HCT116 (cell line): ENCODE measurements around the gene PPP2R2D. TPM values are rescaled to one million over a fixed set of nuclear protein-coding genes. Genes with fewer than 3 reads are reported as not detected.

Experiments used
- ATAC-seq: fragments of 200-7000 bp; cut with Tn5 transposase; 2 replicates; pipeline ENCODE4 v1.9.1; 2020; ENCODE audit warnings: mild to moderate bottlenecking, moderate library complexity
- BruUV-seq: library from RNA; stranded (reverse); fragments of 400-500 nt; replicated peaks from 2 replicates; lab custom pipeline; 2021; lab: Mats Ljungman, UMichigan
- CTCF ChIA-PET: fragments of 300-600 bp; sonication (Branson Sonifier 250); formaldehyde crosslinking; loops from one replicate; lab custom pipeline; 2021; ENCODE audit warnings: antibody characterized with exemption; lab: Charles Lee
- POLR2A ChIA-PET: fragments of 300-600, 350-600 bp; sonication (Branson Sonifier 250); formaldehyde crosslinking; loops from one replicate; lab custom pipeline; 2021; ENCODE audit warnings: antibody characterized with exemption; lab: Charles Lee
- RAD21 ChIA-PET, 2 experiments: fragments of 300-600 bp; sonication (Branson Sonifier 250); formaldehyde crosslinking; loops; one replicate each; lab custom pipeline; 2023; ENCODE audit warnings: low total read pairs in 2 of 2; ENCODE audit not compliant: uncharacterized antibody in 2 of 2, unreplicated experiment in 2 of 2, low non-redundant PET in 1 of 2; lab: Charles Lee
- DNase-seq: peaks from one replicate; pipeline ENCODE4 v3.0.0-alpha.2; 2010; ENCODE audit warnings: low read depth, low spot score
- H2AFZ ChIP-seq: fragments of 200-600 bp; shearing (Covaris generic), sonication (generic); 2 replicates; pipeline ENCODE4 v1.6.1; 2017; ENCODE audit warnings: low read depth, mixed run types, mixed read lengths, antibody characterized with exemption, low read length; ENCODE audit not compliant: poor library complexity, severe bottlenecking
- H3K27ac ChIP-seq: 2 replicates; pipeline ENCODE4 v1.5.1; 2012; ENCODE audit warnings: low read depth, low read length
- H3K27me3 ChIP-seq: fragments of 200-600 bp; sonication (generic); 2 replicates; pipeline ENCODE4 v1.6.1; 2016; ENCODE audit warnings: mixed run types, low read length, mixed read lengths; ENCODE audit not compliant: insufficient read depth
- H3K36me3 ChIP-seq, 2 experiments: fragments of 200-500 bp in 1 of 2; fragments of 200-600 bp in 1 of 2; sonication (Bioruptor generic) in 1 of 2; sonication (generic) in 1 of 2; 2 replicates each; pipeline versions ENCODE4 v1.5.1 to v1.6.1; 2014 to 2016; ENCODE audit warnings: low read length in 2 of 2, inconsistent platforms in 1 of 2, mixed read lengths in 1 of 2, mixed run types in 1 of 2; ENCODE audit not compliant: insufficient read depth in 2 of 2, control insufficient read depth in 1 of 2
- H3K4me1 ChIP-seq, 2 experiments: fragments of 200-600 bp in 1 of 2; sonication (generic) in 1 of 2; 2 replicates each; pipeline versions ENCODE4 v1.5.1 to v1.6.1; 2012 to 2017; ENCODE audit warnings: low read length in 2 of 2, inconsistent platforms in 1 of 2, mild to moderate bottlenecking in 1 of 2, mixed read lengths in 1 of 2, mixed run types in 1 of 2, moderate library complexity in 1 of 2; ENCODE audit not compliant: insufficient read depth in 2 of 2, control insufficient read depth in 1 of 2
- H3K4me2 ChIP-seq: fragments of 200-600 bp; sonication (generic); 2 replicates; pipeline ENCODE4 v1.6.1; 2017; ENCODE audit warnings: mixed run types, low read length, mixed read lengths
- H3K4me3 ChIP-seq, 2 experiments: fragments of 200-600 bp in 1 of 2; sonication (generic) in 1 of 2; replicated peaks in 1 of 2; 2 replicates each; pipeline ENCODE4 v1.5.1; 2011 to 2016; ENCODE audit warnings: low read length in 2 of 2, control low read depth in 1 of 2, low read depth in 1 of 2, mild to moderate bottlenecking in 1 of 2, mixed read lengths in 1 of 2, mixed run types in 1 of 2
- H3K79me2 ChIP-seq: fragments of 200-600 bp; sonication (generic); 2 replicates; pipeline ENCODE4 v1.6.1; 2017; ENCODE audit warnings: mild to moderate bottlenecking, mixed run types, low read length, moderate library complexity, mixed read lengths; ENCODE audit not compliant: insufficient read depth
- H3K9ac ChIP-seq: fragments of 200-600 bp; sonication (generic); 2 replicates; pipeline ENCODE4 v1.6.1; 2016; ENCODE audit warnings: low read length, mixed read lengths
- H3K9me2 ChIP-seq: fragments of 200-600 bp; sonication (generic), shearing (Covaris generic); 2 replicates; pipeline ENCODE4 v1.6.1; 2017; ENCODE audit warnings: mixed run types, mild to moderate bottlenecking, moderate library complexity; ENCODE audit not compliant: insufficient read depth
- H3K9me3 ChIP-seq, 2 experiments: fragments of 200-500 bp in 1 of 2; fragments of 200-600 bp in 1 of 2; sonication (Bioruptor generic) in 1 of 2; sonication (generic) in 1 of 2; 2 replicates each; pipeline ENCODE4 v1.6.1; 2014 to 2017; ENCODE audit warnings: low read length in 2 of 2, mixed read lengths in 2 of 2, inconsistent platforms in 1 of 2, low read depth in 1 of 2, mild to moderate bottlenecking in 1 of 2, mixed run types in 1 of 2, moderate library complexity in 1 of 2; ENCODE audit not compliant: control insufficient read depth in 1 of 2, insufficient read depth in 1 of 2
- H4K20me1 ChIP-seq: fragments of 200-600 bp; sonication (generic), shearing (Covaris generic); 2 replicates; pipeline ENCODE4 v1.6.1; 2017; ENCODE audit warnings: mixed run types, mild to moderate bottlenecking, moderate library complexity; ENCODE audit not compliant: insufficient read depth
- ATF3 ChIP-seq: IDR thresholded peaks from 2 replicates; pipeline ENCODE4 v1.6.1; 2012
- CBX3 ChIP-seq: IDR thresholded peaks from 2 replicates; pipeline ENCODE4 v1.6.1; 2012; ENCODE audit warnings: low read depth
- CEBPB ChIP-seq: IDR thresholded peaks from 2 replicates; pipeline ENCODE4 v1.6.1; 2012; ENCODE audit warnings: low read depth
- EGR1 ChIP-seq: IDR thresholded peaks from 2 replicates; pipeline ENCODE4 v1.6.1; 2012; ENCODE audit warnings: low read depth
- ELF1 ChIP-seq: IDR thresholded peaks from 2 replicates; pipeline ENCODE4 v1.6.1; 2012; ENCODE audit warnings: low read depth, borderline replicate concordance
- EZH2 ChIP-seq: fragments of 200-600 bp; sonication (generic); IDR thresholded peaks from 2 replicates; pipeline ENCODE4 v1.6.1; 2017; ENCODE audit warnings: antibody characterized with exemption, mixed run types
- EZH2phosphoT487 ChIP-seq: fragments of 200-600 bp; IDR thresholded peaks from 2 replicates; pipeline ENCODE4 v1.6.1; 2018; ENCODE audit warnings: antibody characterized with exemption, borderline replicate concordance
- FOSL1 ChIP-seq: IDR thresholded peaks from 2 replicates; pipeline ENCODE4 v1.6.1; 2012; ENCODE audit warnings: low read depth
- JUND ChIP-seq: IDR thresholded peaks from 2 replicates; pipeline ENCODE4 v1.6.1; 2012
- POLR2AphosphoS5 ChIP-seq: IDR thresholded peaks from 2 replicates; pipeline ENCODE4 v1.6.1; 2011; ENCODE audit warnings: mild to moderate bottlenecking, low read depth, low read length, moderate library complexity
- RAD21 ChIP-seq: IDR thresholded peaks from 2 replicates; pipeline ENCODE4 v1.6.1; 2012; ENCODE audit warnings: low read depth, mild to moderate bottlenecking
- SIN3A ChIP-seq: IDR thresholded peaks from 2 replicates; pipeline ENCODE4 v1.6.1; 2012; ENCODE audit warnings: low read depth
- SRF ChIP-seq: IDR thresholded peaks from 2 replicates; pipeline ENCODE4 v1.6.1; 2012; ENCODE audit warnings: low read depth
- TCF7L2 ChIP-seq: IDR thresholded peaks from 2 replicates; pipeline ENCODE4 v1.7.0; 2011; ENCODE audit warnings: borderline replicate concordance, inconsistent platforms; ENCODE audit not compliant: insufficient read depth, insufficient read length; ENCODE audit errors: extremely low read depth
- YY1 ChIP-seq: IDR thresholded peaks from 2 replicates; pipeline ENCODE4 v1.6.1; 2011; ENCODE audit warnings: low read length, low read depth, moderate library complexity, mild to moderate bottlenecking; ENCODE audit not compliant: insufficient replicate concordance; ENCODE audit errors: extremely low read depth
- ZNF274 ChIP-seq: fragments of 200-500 bp; sonication (Bioruptor generic); IDR thresholded peaks from 2 replicates; pipeline ENCODE4 v1.6.1; 2014; ENCODE audit warnings: mild to moderate bottlenecking, low read depth, low read length, inconsistent platforms
- intact Hi-C: fragments of 100-400 bp; cut with micrococcal nuclease; formaldehyde crosslinking; loops from 2 replicates; pipeline ENCODE4 v1.10.0; 2022
- total RNA-seq: library from RNA; stranded (reverse); gene quantifications from one replicate; pipeline ENCODE4 v1.2.1, GENCODE V29; 2021; ENCODE audit not compliant: unreplicated experiment
- TF ChIP-seq, protein P1 (sequence below): IDR thresholded peaks from 2 replicates; pipeline ENCODE4 v1.6.1; 2012; ENCODE audit warnings: low read depth
- TF ChIP-seq, protein P2 (sequence below): IDR thresholded peaks from 2 replicates; pipeline ENCODE4 v1.6.1; 2012
- TF ChIP-seq, protein P3 (sequence below): IDR thresholded peaks from 2 replicates; pipeline ENCODE4 v1.6.1; 2011; ENCODE audit warnings: mild to moderate bottlenecking, low read length, moderate library complexity; ENCODE audit not compliant: insufficient replicate concordance; ENCODE audit errors: extremely low read depth

The PPP2R2D gene
- total RNA-seq, 1 experiment from 2014 or later: 18.1 TPM

GRCh38 chr10:131925716-131926115 lies 24.9 kb downstream of the PPP2R2D start:
- Histone ChIP-seq H3K79me2 (peaks cover 97% of the 10 kb centered on the region), H3K9me2 (no peaks in the 10 kb centered on the region), H3K4me2 (no peak overlapping the region), H3K27ac (no peak overlapping the region), H3K27me3 (no peaks in the 10 kb centered on the region), H3K9me3 (no peaks in the 10 kb centered on the region), H4K20me1 (no peaks in the 10 kb centered on the region), H3K9ac (no peak overlapping the region), H3K4me1 (no peaks in the 10 kb centered on the region), H2AFZ (no peak overlapping the region), H3K4me3 (no peak overlapping the region), H3K36me3 (no peaks in the 10 kb centered on the region)
- intact Hi-C loops: no loop called here
- no peak for TF ChIP-seq SRF
- TF ChIP-seq ZNF274: no peak
- no peak for TF ChIP-seq EZH2phosphoT487
- TF ChIP-seq FOSL1: no peak
- TF ChIP-seq, protein P1, sequence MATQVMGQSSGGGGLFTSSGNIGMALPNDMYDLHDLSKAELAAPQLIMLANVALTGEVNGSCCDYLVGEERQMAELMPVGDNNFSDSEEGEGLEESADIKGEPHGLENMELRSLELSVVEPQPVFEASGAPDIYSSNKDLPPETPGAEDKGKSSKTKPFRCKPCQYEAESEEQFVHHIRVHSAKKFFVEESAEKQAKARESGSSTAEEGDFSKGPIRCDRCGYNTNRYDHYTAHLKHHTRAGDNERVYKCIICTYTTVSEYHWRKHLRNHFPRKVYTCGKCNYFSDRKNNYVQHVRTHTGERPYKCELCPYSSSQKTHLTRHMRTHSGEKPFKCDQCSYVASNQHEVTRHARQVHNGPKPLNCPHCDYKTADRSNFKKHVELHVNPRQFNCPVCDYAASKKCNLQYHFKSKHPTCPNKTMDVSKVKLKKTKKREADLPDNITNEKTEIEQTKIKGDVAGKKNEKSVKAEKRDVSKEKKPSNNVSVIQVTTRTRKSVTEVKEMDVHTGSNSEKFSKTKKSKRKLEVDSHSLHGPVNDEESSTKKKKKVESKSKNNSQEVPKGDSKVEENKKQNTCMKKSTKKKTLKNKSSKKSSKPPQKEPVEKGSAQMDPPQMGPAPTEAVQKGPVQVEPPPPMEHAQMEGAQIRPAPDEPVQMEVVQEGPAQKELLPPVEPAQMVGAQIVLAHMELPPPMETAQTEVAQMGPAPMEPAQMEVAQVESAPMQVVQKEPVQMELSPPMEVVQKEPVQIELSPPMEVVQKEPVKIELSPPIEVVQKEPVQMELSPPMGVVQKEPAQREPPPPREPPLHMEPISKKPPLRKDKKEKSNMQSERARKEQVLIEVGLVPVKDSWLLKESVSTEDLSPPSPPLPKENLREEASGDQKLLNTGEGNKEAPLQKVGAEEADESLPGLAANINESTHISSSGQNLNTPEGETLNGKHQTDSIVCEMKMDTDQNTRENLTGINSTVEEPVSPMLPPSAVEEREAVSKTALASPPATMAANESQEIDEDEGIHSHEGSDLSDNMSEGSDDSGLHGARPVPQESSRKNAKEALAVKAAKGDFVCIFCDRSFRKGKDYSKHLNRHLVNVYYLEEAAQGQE: no peak
- TF ChIP-seq YY1: no peak
- no peak for TF ChIP-seq CBX3
- TF ChIP-seq JUND: no peak
- no peak for TF ChIP-seq ATF3
- no peak for TF ChIP-seq CEBPB
- no peak for TF ChIP-seq POLR2AphosphoS5
- TF ChIP-seq SIN3A: no peak
- TF ChIP-seq ELF1: no peak
- no peak for TF ChIP-seq EGR1
- TF ChIP-seq, protein P2, sequence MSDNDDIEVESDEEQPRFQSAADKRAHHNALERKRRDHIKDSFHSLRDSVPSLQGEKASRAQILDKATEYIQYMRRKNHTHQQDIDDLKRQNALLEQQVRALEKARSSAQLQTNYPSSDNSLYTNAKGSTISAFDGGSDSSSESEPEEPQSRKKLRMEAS: no peak
- no peak for TF ChIP-seq EZH2
- TF ChIP-seq, protein P3, sequence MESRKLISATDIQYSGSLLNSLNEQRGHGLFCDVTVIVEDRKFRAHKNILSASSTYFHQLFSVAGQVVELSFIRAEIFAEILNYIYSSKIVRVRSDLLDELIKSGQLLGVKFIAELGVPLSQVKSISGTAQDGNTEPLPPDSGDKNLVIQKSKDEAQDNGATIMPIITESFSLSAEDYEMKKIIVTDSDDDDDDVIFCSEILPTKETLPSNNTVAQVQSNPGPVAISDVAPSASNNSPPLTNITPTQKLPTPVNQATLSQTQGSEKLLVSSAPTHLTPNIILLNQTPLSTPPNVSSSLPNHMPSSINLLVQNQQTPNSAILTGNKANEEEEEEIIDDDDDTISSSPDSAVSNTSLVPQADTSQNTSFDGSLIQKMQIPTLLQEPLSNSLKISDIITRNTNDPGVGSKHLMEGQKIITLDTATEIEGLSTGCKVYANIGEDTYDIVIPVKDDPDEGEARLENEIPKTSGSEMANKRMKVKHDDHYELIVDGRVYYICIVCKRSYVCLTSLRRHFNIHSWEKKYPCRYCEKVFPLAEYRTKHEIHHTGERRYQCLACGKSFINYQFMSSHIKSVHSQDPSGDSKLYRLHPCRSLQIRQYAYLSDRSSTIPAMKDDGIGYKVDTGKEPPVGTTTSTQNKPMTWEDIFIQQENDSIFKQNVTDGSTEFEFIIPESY: no peak
- no peak for TF ChIP-seq RAD21
- no peak for TF ChIP-seq TCF7L2
- BruUV-seq: no TSS peak
- ATAC-seq (no peak), DNase-seq (no peak)
- ChIA-PET CTCF (no interaction called here), POLR2A (no interaction called here), RAD21 (no interaction called here)
